ENCODE results near the gene ERVK3-1.
"Not testable (repeated sequence)": the region's sequence is repeated elsewhere in the genome, so short reads cannot be mapped to it uniquely, and the experiment has no call there.

The ERVK3-1 gene

GRCh38 chr19:58336820-58337219 lies 31.6 kb downstream of the ERVK3-1 start:
- Histone ChIP-seq H3K4me3 (ENCODE audit: low read length) (no peak overlapping the region), H3K9me3 (ENCODE audit: low read length) (peaks cover 13% of the 10 kb centered on the region), H3K36me3 (ENCODE audit: insufficient read depth, low read length) (peaks cover 45% of the 10 kb centered on the region), H3K4me1 (ENCODE audit: insufficient read depth, low read length) (no peaks in the 10 kb centered on the region), H3K27me3 (ENCODE audit: insufficient read depth, low read length) (no peaks in the 10 kb centered on the region), H2AFZ (ENCODE audit: low read depth, low read length) (no peak overlapping the region)

- Histone ChIP-seq H2AFZ (ENCODE audit: low read depth, low read length) (no peak overlapping the region), H3K36me3 (ENCODE audit: insufficient read depth, low read length) (peaks cover 45% of the 10 kb centered on the region), H3K27me3 (ENCODE audit: insufficient read depth, low read length) (no peaks in the 10 kb centered on the region), H3K9me3 (ENCODE audit: low read length) (peaks cover 14% of the 10 kb centered on the region), H3K4me1 (ENCODE audit: insufficient read depth, low read length) (no peaks in the 10 kb centered on the region), H3K4me3 (ENCODE audit: low read length) (no peak overlapping the region)
Observed at GRCh38 chr19:58338336-58338735, 33.2 kb downstream of the ERVK3-1 start.

- H2AFZ ChIP-seq (ENCODE audit: low read depth, low read length): no peak overlapping the region
- peaks cover 45% of the 10 kb centered on the region for H3K36me3 ChIP-seq (ENCODE audit: insufficient read depth, low read length)
- peaks cover 14% of the 10 kb centered on the region for H3K9me3 ChIP-seq (ENCODE audit: low read length)
- no peaks in the 10 kb centered on the region for H3K4me1 ChIP-seq (ENCODE audit: insufficient read depth, low read length)
- no peaks in the 10 kb centered on the region for H3K27me3 ChIP-seq (ENCODE audit: insufficient read depth, low read length)
- no peak overlapping the region for H3K4me3 ChIP-seq (ENCODE audit: low read length)
Observed at GRCh38 chr19:58338825-58339558, 33.8 kb downstream of the ERVK3-1 start.

- no peak overlapping the region for H2AFZ ChIP-seq (ENCODE audit: low read depth, low read length)
Observed at GRCh38 chr19:58345558-58345957, 40.4 kb downstream of the ERVK3-1 start.

GRCh38 chr19:58346961-58347929 lies 42.1 kb downstream of the ERVK3-1 start:
- Histone ChIP-seq H3K4me1 (ENCODE audit: insufficient read depth, low read length) (peaks cover 5% of the 10 kb centered on the region), H3K36me3 (ENCODE audit: insufficient read depth, low read length) (no peaks in the 10 kb centered on the region), H2AFZ (ENCODE audit: low read depth, low read length) (peak overlapping the region; percentile 74), H3K4me3 (ENCODE audit: low read length) (peak overlapping the region; percentile 98), H3K9me3 (ENCODE audit: low read length) (peaks cover 4% of the 10 kb centered on the region), H3K27me3 (ENCODE audit: insufficient read depth, low read length) (no peaks in the 10 kb centered on the region)

More at GRCh38 chr19:58345558-58345957, 40.4 kb downstream of the ERVK3-1 start:
- H3K27me3 ChIP-seq (ENCODE audit: insufficient read depth, low read length): no peaks in the 10 kb centered on the region
- peaks cover 5% of the 10 kb centered on the region for H3K4me1 ChIP-seq (ENCODE audit: insufficient read depth, low read length)
- no peak overlapping the region for H3K4me3 ChIP-seq (ENCODE audit: low read length)
- peaks cover 7% of the 10 kb centered on the region for H3K36me3 ChIP-seq (ENCODE audit: insufficient read depth, low read length)
- peaks cover 4% of the 10 kb centered on the region for H3K9me3 ChIP-seq (ENCODE audit: low read length)

GRCh38 chr19:58348080-58348479 lies 42.9 kb downstream of the ERVK3-1 start:
- not testable (repeated sequence) for H3K36me3 ChIP-seq (ENCODE audit: insufficient read depth, low read length); H3K9me3 ChIP-seq (ENCODE audit: low read length); H3K4me1 ChIP-seq (ENCODE audit: insufficient read depth, low read length); H3K27me3 ChIP-seq (ENCODE audit: insufficient read depth, low read length)
- Histone ChIP-seq H3K4me3 (ENCODE audit: low read length) (peak overlapping the region; percentile 98), H2AFZ (ENCODE audit: low read depth, low read length) (peak overlapping the region; percentile 74)

GRCh38 chr19:58349590-58349989 lies 44.4 kb downstream of the ERVK3-1 start:
- H3K4me3 ChIP-seq (ENCODE audit: low read length): no peak overlapping the region

GRCh38 chr19:58350001-58350861 lies 45.1 kb downstream of the ERVK3-1 start:
- Histone ChIP-seq H2AFZ (ENCODE audit: low read depth, low read length) (no peak overlapping the region), H3K4me3 (ENCODE audit: low read length) (no peak overlapping the region), H3K36me3 (ENCODE audit: insufficient read depth, low read length) (peaks cover 6% of the 10 kb centered on the region), H3K27me3 (ENCODE audit: insufficient read depth, low read length) (no peaks in the 10 kb centered on the region), H3K4me1 (ENCODE audit: insufficient read depth, low read length) (peaks cover 5% of the 10 kb centered on the region), H3K9me3 (ENCODE audit: low read length) (peaks cover 4% of the 10 kb centered on the region)

More at GRCh38 chr19:58349590-58349989, 44.4 kb downstream of the ERVK3-1 start:
- H3K4me1 ChIP-seq (ENCODE audit: insufficient read depth, low read length): peaks cover 5% of the 10 kb centered on the region
- H3K27me3 ChIP-seq (ENCODE audit: insufficient read depth, low read length): no peaks in the 10 kb centered on the region
- no peak overlapping the region for H2AFZ ChIP-seq (ENCODE audit: low read depth, low read length)
- peaks cover 4% of the 10 kb centered on the region for H3K9me3 ChIP-seq (ENCODE audit: low read length)
- H3K36me3 ChIP-seq (ENCODE audit: insufficient read depth, low read length): peaks cover 6% of the 10 kb centered on the region

GRCh38 chr19:58350871-58351557 lies 45.8 kb downstream of the ERVK3-1 start:
- H3K36me3 ChIP-seq (ENCODE audit: insufficient read depth, low read length): peaks cover 12% of the 10 kb centered on the region
- no peak overlapping the region for H2AFZ ChIP-seq (ENCODE audit: low read depth, low read length)
- H3K4me3 ChIP-seq (ENCODE audit: low read length): no peak overlapping the region
- H3K9me3 ChIP-seq (ENCODE audit: low read length): peaks cover 4% of the 10 kb centered on the region
- no peaks in the 10 kb centered on the region for H3K27me3 ChIP-seq (ENCODE audit: insufficient read depth, low read length)
- H3K4me1 ChIP-seq (ENCODE audit: insufficient read depth, low read length): peaks cover 5% of the 10 kb centered on the region

- no peak overlapping the region for H3K4me3 ChIP-seq (ENCODE audit: low read length)
- peaks cover 5% of the 10 kb centered on the region for H3K4me1 ChIP-seq (ENCODE audit: insufficient read depth, low read length)
- H3K9me3 ChIP-seq (ENCODE audit: low read length): peaks cover 4% of the 10 kb centered on the region
- H3K27me3 ChIP-seq (ENCODE audit: insufficient read depth, low read length): no peaks in the 10 kb centered on the region
- H3K36me3 ChIP-seq (ENCODE audit: insufficient read depth, low read length): peaks cover 17% of the 10 kb centered on the region
- H2AFZ ChIP-seq (ENCODE audit: low read depth, low read length): no peak overlapping the region
Observed at GRCh38 chr19:58351558-58351878, 46.3 kb downstream of the ERVK3-1 start.

- Histone ChIP-seq H3K27me3 (ENCODE audit: insufficient read depth, low read length) (no peaks in the 10 kb centered on the region), H3K4me1 (ENCODE audit: insufficient read depth, low read length) (peaks cover 5% of the 10 kb centered on the region), H3K4me3 (ENCODE audit: low read length) (no peak overlapping the region), H3K9me3 (ENCODE audit: low read length) (peaks cover 4% of the 10 kb centered on the region), H3K36me3 (ENCODE audit: insufficient read depth, low read length) (peaks cover 20% of the 10 kb centered on the region), H2AFZ (ENCODE audit: low read depth, low read length) (no peak overlapping the region)
Observed at GRCh38 chr19:58351990-58352755, 47.0 kb downstream of the ERVK3-1 start.
